ENCODE data around the gene ATP5IF1. TPM values are rescaled to one million over a fixed set of nuclear protein-coding genes. Genes with fewer than 3 reads are reported as not detected.

The ATP5IF1 gene
- total and polyA plus RNA-seq, 9 of the 15 experiments (the other 6 are each of a cell fraction or from before 2014, with no cell fraction given) = 292 to 1,422 (median 388) TPM

- TF ChIP-seq ZNF146 (CRISPR knock-in tag; IDR thresholded peaks at IDR 0.05; ENCODE audit: unreplicated experiment) (no peak), PHF21A (IDR thresholded peaks at IDR 0.05; ENCODE audit: borderline replicate concordance, low read depth) (peak; percentile 10; the same call in 1 of the 2 replicates), HOMEZ (CRISPR knock-in tag; IDR thresholded peaks at IDR 0.05) (no peak; the same call in 1 of the 2 replicates), CBX5 (IDR thresholded peaks at IDR 0.05; ENCODE audit: borderline replicate concordance, low read depth) (0 out of 2 replicates have a peak, but pooled peaks have one; percentile 31), PBX2 (CRISPR knock-in tag; IDR thresholded peaks at IDR 0.05; ENCODE audit: low read depth) (no peak), PBX2 (tag; conservative IDR thresholded peaks at IDR 0.05; ENCODE audit: low read depth) (peak; percentile 66), ATF3 (IDR thresholded peaks at IDR 0.05) (no peak), ATF3 (CRISPR knock-in tag; conservative IDR thresholded peaks at IDR 0.05) (no peak), ZFPM2 (CRISPR knock-in tag; IDR thresholded peaks at IDR 0.05) (no peak), ZNF518B (CRISPR knock-in tag; IDR thresholded peaks at IDR 0.05) (no peak), ZNF431 (CRISPR knock-in tag; IDR thresholded peaks at IDR 0.05) (no peak; the same call in 1 of the 2 replicates), ZFP36 (IDR thresholded peaks at IDR 0.05; ENCODE audit: low read depth, low read length, partially characterized antibody) (peak; percentile 2), TCF15 (CRISPR knock-in tag; IDR thresholded peaks at IDR 0.05) (no peak), SLC30A9 (CRISPR knock-in tag; IDR thresholded peaks at IDR 0.05) (no peak), GABPB1 (CRISPR knock-in tag; IDR thresholded peaks at IDR 0.05) (peak; percentile 72), ZNF695 (CRISPR knock-in tag; IDR thresholded peaks at IDR 0.05) (0 out of 2 replicates have a peak, but pooled peaks have one; percentile 2), PHTF2 (CRISPR knock-in tag; IDR thresholded peaks at IDR 0.05) (no peak), GABPA (tag; conservative IDR thresholded peaks at IDR 0.05; ENCODE audit: low read depth) (no peak; the same call in 1 of the 2 replicates)
Observed at GRCh38 chr1:28235755-28236655, at the start of gene ATP5IF1 (continued).

All from K562 (cell line).